ENCODE data around the gene TMEM184B.

TMEM184B gene

DNA sequence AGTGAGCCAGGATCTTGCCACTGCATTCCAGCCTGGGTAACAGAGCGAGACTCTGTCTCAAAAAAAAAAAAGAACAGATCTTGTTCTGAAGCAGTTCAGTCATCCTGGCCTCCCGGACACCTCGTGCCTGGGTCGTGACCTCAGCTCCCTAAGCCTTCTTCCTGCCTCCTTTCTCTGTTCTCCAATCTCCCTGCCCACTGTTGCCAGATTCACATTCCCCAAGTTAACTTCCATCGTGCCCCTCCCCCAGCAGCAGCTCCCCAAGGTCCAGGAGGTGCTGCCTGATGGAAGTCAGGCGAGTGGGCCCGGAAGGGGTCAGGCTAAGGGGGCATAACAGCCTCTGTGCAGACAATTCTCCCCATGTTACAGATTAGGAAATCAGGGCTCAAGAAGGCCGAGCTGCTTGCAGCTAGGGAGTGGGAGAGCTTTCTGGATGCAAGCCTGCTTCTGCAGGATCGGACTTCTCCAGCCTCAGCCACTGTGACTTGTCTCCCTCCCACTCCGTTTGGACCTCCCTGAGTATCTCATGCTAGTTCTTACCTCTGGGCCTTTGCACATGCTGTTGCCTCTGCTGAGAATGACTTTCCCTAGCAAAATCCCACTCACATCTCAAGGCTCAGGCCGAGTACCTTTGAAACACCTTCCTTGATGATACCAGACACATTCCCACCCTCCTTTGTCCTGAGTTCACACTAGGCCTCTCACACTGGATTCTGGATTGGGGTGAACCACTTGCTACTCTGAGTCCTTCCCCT lies 14.3 kb upstream of the TMEM184B start:
- H3K27ac ChIP-seq: no peak overlapping the region
- no peak for TF ChIP-seq ZFX (IDR thresholded peaks at IDR 0.05; ENCODE audit: borderline replicate concordance)
- no peak for TF ChIP-seq CTCF (IDR thresholded peaks at IDR 0.05)

- H3K27ac ChIP-seq: no peak overlapping the region
- TF ChIP-seq CTCF (IDR thresholded peaks at IDR 0.05) (no peak), ZFX (IDR thresholded peaks at IDR 0.05; ENCODE audit: borderline replicate concordance) (no peak)
Measured at GRCh38 chr22:38285018-38285417, 12.2 kb upstream of the TMEM184B start.

DNA sequence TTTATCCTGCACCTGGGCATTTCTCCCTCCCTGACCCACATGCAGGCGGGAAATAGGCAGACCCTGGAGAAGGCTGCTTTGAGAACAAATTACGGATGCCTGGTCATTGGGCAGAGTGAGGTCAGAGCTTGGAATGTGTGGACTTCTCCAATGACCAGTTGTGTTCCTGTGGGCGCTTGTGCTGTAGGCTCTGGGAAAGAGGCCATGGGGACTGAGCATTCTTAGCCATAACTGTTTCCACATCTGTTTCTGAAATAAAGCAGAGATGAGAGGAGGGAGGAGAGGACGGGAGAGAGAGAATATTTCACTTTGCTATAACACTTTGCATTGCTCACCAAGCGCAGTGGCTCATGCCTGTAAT lies 11.2 kb upstream of the TMEM184B start:
- H3K27ac ChIP-seq: no peak overlapping the region
- TF ChIP-seq ZFX (IDR thresholded peaks at IDR 0.05; ENCODE audit: borderline replicate concordance) (no peak), CTCF (IDR thresholded peaks at IDR 0.05) (no peak)

DNA sequence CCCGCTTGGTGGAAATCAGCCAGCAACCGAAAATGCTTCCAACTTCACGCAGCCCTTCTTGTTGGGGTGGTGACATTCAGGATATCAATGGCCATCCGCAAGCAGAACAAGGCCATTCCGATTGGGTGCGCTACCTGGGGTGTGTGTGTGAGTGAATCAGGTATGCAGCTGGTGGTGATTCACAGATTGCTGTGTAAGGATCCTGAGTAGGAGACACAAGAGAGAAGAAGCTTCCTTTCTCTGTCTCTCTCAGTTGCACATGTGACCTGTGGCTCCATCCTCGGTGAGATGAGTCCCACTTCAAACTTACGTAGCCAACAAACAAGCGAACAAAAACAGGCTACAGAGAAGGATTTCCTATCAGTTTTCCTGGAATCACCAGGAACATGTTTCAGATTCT lies 9.6 kb upstream of the TMEM184B start:
- 0 out of 2 replicates have a peak overlapping the region, but pooled peaks have one; percentile 17 for H3K27ac ChIP-seq
- TF ChIP-seq CTCF (IDR thresholded peaks at IDR 0.05) (no peak), ZFX (IDR thresholded peaks at IDR 0.05; ENCODE audit: borderline replicate concordance) (no peak)

DNA sequence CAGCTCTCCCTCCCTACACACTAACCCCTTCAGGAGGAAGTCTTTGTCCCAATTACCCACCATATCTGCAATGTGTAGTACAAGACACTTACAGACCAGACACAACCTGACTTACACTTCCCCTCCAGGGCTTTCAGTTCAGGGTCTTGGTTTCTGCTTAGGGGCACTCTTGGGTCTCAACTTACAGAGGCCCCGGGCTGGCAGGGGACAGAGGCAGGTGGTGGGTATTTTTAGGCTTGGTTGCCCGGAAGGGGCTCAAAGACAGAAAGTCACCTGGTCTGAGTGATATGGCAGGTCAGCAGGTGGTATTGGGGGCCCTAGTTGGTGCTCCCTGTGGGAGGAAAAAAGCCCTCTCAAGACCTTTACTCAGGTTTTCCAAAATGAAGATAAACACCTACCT lies 3.4 kb upstream of the TMEM184B start:
- no peak overlapping the region for H3K27ac ChIP-seq
- TF ChIP-seq ZFX (IDR thresholded peaks at IDR 0.05; ENCODE audit: borderline replicate concordance) (no peak), CTCF (IDR thresholded peaks at IDR 0.05) (no peak)

- peak overlapping the region; percentile 73 for H3K27ac ChIP-seq
- TF ChIP-seq CTCF (IDR thresholded peaks at IDR 0.05) (no peak), ZFX (IDR thresholded peaks at IDR 0.05; ENCODE audit: borderline replicate concordance) (no peak)
Measured at GRCh38 chr22:38273135-38273826, 471 bp upstream of the TMEM184B start.

- TF ChIP-seq ZFX (IDR thresholded peaks at IDR 0.05; ENCODE audit: borderline replicate concordance) (no peak), CTCF (IDR thresholded peaks at IDR 0.05) (no peak)
- peak overlapping the region; percentile 73 for H3K27ac ChIP-seq
Measured at GRCh38 chr22:38271927-38272372, 860 bp downstream of the TMEM184B start.
